ENCODE data around the gene CACNA1D.

GRCh38 chr3:53670721-53671120, 176.3 kb downstream of the CACNA1D start:
- TF ChIP-seq POLR2A (IDR thresholded peaks at IDR 0.05; ENCODE audit: borderline replicate concordance, extremely low read depth, insufficient read depth, insufficient read length), result no peak
- no peak for TF ChIP-seq EZH2phosphoT487 (IDR thresholded peaks at IDR 0.05; ENCODE audit: borderline replicate concordance)
- TF ChIP-seq, protein P1, sequence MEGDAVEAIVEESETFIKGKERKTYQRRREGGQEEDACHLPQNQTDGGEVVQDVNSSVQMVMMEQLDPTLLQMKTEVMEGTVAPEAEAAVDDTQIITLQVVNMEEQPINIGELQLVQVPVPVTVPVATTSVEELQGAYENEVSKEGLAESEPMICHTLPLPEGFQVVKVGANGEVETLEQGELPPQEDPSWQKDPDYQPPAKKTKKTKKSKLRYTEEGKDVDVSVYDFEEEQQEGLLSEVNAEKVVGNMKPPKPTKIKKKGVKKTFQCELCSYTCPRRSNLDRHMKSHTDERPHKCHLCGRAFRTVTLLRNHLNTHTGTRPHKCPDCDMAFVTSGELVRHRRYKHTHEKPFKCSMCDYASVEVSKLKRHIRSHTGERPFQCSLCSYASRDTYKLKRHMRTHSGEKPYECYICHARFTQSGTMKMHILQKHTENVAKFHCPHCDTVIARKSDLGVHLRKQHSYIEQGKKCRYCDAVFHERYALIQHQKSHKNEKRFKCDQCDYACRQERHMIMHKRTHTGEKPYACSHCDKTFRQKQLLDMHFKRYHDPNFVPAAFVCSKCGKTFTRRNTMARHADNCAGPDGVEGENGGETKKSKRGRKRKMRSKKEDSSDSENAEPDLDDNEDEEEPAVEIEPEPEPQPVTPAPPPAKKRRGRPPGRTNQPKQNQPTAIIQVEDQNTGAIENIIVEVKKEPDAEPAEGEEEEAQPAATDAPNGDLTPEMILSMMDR (IDR thresholded peaks at IDR 0.05 in 2 of 3, conservative IDR thresholded peaks at IDR 0.05 in 1 of 3; ENCODE audit: borderline replicate concordance in 1 of 3, insufficient read depth in 1 of 3, low read depth in 2 of 3, low read length in 2 of 3), result no peak

All from HCT116 (cell line).